ENCODE results near the gene CBR3. TPM values are rescaled to one million over a fixed set of nuclear protein-coding genes. Genes with fewer than 3 reads are reported as not detected.

CBR3 gene
- total RNA-seq, 1 donor from 2014 or later = 2.8 TPM

DNA sequence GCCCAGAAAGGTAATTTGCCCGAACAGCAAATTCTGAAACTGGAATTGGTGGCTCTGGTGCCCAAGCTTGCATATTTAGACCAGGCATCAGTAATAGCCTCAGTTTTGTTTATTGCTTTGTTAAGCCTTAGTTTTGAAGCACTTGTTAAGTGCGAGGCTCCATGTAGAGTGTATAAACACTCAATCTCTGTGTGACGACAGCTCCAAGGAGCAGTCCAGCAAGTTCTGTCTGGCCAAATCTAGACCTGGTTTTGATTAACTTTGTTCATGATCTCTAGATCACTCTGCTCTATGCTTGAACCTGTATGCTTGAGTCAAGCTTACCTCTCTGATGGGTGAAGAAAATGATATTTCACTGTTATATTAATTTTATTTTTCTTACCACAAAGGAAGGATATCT lies 59.1 kb downstream of the CBR3 start:
- Mint-ChIP-seq H3K27ac (ENCODE audit: unreplicated experiment) (no peak overlapping the region), H3K27me3 (ENCODE audit: low read depth, unreplicated experiment) (no peaks in the 10 kb centered on the region), H3K4me1 (ENCODE audit: low read depth, unreplicated experiment) (no peaks in the 10 kb centered on the region), H3K36me3 (ENCODE audit: low read depth, unreplicated experiment) (peaks cover 16% of the 10 kb centered on the region), H3K4me3 (ENCODE audit: unreplicated experiment) (no peak overlapping the region), H3K9me3 (ENCODE audit: unreplicated experiment) (peaks cover 3% of the 10 kb centered on the region)
- Histone ChIP-seq H2AFZ (ENCODE audit: low read depth, low read length) (no peak overlapping the region), H3K27me3 (ENCODE audit: insufficient read depth, low read length) (no peaks in the 10 kb centered on the region), H3K9me3 (ENCODE audit: insufficient read depth, low read depth, low read length) (no peaks in the 10 kb centered on the region), H3K36me3 (ENCODE audit: insufficient read depth, low read length) (peaks cover 2% of the 10 kb centered on the region), H3K79me2 (ENCODE audit: insufficient read depth, low read length) (no peaks in the 10 kb centered on the region), H4K20me1 (ENCODE audit: insufficient read depth, low read length) (no peaks in the 10 kb centered on the region), H3K4me1 (ENCODE audit: insufficient read depth, low read length) (no peaks in the 10 kb centered on the region), H3K4me3 (ENCODE audit: insufficient read depth, low read depth, low read length) (no peak overlapping the region), H3K27ac (ENCODE audit: low read depth, low read length) (no peak overlapping the region), H3K4me2 (ENCODE audit: low read length) (no peak overlapping the region), H3K9ac (ENCODE audit: low read length) (no peak overlapping the region)
- TF ChIP-seq EZH2 (IDR thresholded peaks at IDR 0.05; ENCODE audit: insufficient read depth, low read length) = no peak
- no peak for FAIRE-seq
- DNase-seq (ENCODE audit: low read depth) = no peak

DNA sequence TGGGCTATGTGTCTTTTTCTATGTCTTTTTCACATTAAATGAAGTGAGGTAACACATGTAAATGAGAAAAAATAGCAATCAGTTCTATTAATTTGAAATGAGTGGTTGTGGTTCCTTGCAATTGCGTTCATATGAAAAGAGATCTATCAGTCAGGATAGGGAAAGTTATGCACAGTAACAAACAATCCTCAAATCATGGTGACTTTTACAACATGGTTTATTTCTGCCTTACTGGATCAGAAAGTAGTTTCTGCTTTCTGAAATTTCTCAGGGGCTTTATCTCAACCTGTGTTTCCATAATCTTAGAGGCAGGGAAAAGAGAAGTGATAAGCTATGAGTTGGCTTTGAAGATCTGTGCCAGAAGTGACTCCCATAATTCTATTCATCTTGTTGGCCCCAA lies 60.7 kb downstream of the CBR3 start:
- no peak overlapping the region for H3K4me3 Mint-ChIP-seq (ENCODE audit: unreplicated experiment)
- no peak for DNase-seq (ENCODE audit: low read depth)
- H3K27ac ChIP-seq (ENCODE audit: low read depth, low read length) = no peak overlapping the region
- H3K27ac Mint-ChIP-seq (ENCODE audit: unreplicated experiment) = no peak overlapping the region
- no peaks in the 10 kb centered on the region for H3K79me2 ChIP-seq (ENCODE audit: insufficient read depth, low read length)
- no peaks in the 10 kb centered on the region for H3K4me1 ChIP-seq (ENCODE audit: insufficient read depth, low read length)
- H3K9ac ChIP-seq (ENCODE audit: low read length) = no peak overlapping the region
- H3K9me3 Mint-ChIP-seq (ENCODE audit: unreplicated experiment) = peaks cover 5% of the 10 kb centered on the region
- H3K27me3 ChIP-seq (ENCODE audit: insufficient read depth, low read length) = no peaks in the 10 kb centered on the region
- H3K4me3 ChIP-seq (ENCODE audit: insufficient read depth, low read depth, low read length) = no peak overlapping the region
- no peak for TF ChIP-seq EZH2 (IDR thresholded peaks at IDR 0.05; ENCODE audit: insufficient read depth, low read length)
- TF ChIP-seq, protein P1, sequence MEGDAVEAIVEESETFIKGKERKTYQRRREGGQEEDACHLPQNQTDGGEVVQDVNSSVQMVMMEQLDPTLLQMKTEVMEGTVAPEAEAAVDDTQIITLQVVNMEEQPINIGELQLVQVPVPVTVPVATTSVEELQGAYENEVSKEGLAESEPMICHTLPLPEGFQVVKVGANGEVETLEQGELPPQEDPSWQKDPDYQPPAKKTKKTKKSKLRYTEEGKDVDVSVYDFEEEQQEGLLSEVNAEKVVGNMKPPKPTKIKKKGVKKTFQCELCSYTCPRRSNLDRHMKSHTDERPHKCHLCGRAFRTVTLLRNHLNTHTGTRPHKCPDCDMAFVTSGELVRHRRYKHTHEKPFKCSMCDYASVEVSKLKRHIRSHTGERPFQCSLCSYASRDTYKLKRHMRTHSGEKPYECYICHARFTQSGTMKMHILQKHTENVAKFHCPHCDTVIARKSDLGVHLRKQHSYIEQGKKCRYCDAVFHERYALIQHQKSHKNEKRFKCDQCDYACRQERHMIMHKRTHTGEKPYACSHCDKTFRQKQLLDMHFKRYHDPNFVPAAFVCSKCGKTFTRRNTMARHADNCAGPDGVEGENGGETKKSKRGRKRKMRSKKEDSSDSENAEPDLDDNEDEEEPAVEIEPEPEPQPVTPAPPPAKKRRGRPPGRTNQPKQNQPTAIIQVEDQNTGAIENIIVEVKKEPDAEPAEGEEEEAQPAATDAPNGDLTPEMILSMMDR (IDR thresholded peaks at IDR 0.05; ENCODE audit: insufficient read depth, low read depth, low read length) = no peak
- no peak overlapping the region for H2AFZ ChIP-seq (ENCODE audit: low read depth, low read length)
- FAIRE-seq = no peak
- peaks cover 5% of the 10 kb centered on the region for H3K36me3 ChIP-seq (ENCODE audit: insufficient read depth, low read length)
- no peaks in the 10 kb centered on the region for H3K9me3 ChIP-seq (ENCODE audit: insufficient read depth, low read depth, low read length)
- no peaks in the 10 kb centered on the region for H4K20me1 ChIP-seq (ENCODE audit: insufficient read depth, low read length)
- no peak overlapping the region for H3K4me2 ChIP-seq (ENCODE audit: low read length)
- H3K4me1 Mint-ChIP-seq (ENCODE audit: low read depth, unreplicated experiment) = no peaks in the 10 kb centered on the region
- peaks cover 17% of the 10 kb centered on the region for H3K36me3 Mint-ChIP-seq (ENCODE audit: low read depth, unreplicated experiment)
- no peaks in the 10 kb centered on the region for H3K27me3 Mint-ChIP-seq (ENCODE audit: low read depth, unreplicated experiment)

Other genes with a start within 250 kb of the CBR3 start
- gene SETD4, start 74.6 kb upstream of the CBR3 start, total RNA-seq = 14.8 and 16.0 TPM in 2 replicates
- gene CBR1, start 65.1 kb upstream of the CBR3 start, total RNA-seq = 20.3 and 21.3 TPM in 2 replicates
- 22.2 and 26.1 TPM in 2 replicates for gene DOP1B, start 21.7 kb downstream of the CBR3 start, total RNA-seq
- 27.5 and 29.2 TPM in 2 replicates for gene MORC3, start 185.1 kb downstream of the CBR3 start, total RNA-seq